Activated CD4-positive, alpha-beta T cell treated with anti-CD3 and anti-CD28 coated beads, Interleukin-2, amount 50 U/mL, for 48 hours (primary cell): Measurements from ENCODE around the gene MDFI.

Experiments used
- DNase-seq, 2 experiments: peaks; one replicate each; pipeline ENCODE4 v3.0.0-alpha.2; 2020

The MDFI gene

DNA sequence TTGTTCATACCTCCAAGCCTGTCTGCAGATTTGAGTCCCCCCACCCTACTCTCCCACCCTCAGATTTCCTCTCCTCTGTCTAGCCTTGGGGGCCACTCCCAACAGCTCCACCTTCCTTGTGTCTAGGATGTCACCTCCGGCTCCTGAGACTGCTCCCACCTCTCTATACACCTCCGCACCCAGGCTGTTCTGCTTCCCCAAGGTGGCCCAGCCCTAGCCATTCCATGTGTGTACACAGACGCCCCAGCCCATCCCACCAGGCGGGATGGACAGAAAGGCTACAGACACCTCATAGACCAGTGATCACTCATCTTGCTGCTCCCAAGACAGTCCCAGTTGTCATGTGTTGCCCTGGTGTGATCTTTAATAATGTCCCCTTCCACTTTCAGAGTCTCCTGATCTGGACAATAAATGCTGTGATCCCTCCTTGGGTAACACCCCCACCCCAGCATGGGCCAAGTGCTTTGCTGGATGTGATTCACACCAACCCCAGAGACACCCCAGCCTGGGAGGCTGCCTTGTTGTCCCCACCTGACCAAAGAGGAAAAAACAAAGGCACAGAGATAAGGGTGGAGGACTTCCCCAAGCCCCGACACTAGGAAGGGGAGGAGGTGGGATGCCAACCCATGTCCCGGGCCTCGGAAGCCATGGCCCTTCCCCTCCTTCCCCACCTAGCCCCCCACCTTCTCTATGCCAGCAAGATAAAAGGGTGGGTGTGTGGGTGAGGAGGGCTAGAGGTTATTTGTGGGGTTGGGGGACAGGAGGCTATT, 36.1 kb downstream of the MDFI start:
- no peak for DNase-seq

DNA sequence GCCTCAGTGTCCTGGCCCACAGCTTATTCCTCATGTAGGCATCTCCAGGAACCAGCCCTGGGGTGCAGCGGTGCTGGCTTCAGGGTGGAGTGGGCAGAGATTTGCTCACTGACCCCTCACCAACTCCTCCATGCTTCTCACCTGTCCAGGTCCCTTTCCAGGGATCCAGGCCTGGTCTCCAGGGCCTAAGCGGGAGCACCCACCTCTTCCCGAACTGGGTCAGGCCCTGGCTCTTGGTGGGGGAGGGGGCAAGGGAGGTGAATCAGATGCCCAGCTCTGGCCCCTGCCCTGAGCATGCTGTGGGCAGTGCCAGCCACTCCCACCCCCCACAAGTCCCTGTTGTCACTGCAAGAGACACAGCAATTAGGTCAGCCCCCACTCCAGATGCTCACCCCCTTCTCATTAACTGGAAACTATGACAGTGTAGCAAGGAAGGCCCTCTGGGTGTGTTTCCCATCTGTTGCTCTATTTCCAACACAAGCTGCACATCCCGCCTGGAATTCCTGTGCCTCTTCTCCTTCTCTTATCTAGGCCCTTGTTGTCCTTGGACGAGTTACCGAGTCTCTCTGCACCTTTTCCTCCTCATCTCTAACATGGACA, 37.0 kb downstream of the MDFI start:
- no peak for DNase-seq

DNA sequence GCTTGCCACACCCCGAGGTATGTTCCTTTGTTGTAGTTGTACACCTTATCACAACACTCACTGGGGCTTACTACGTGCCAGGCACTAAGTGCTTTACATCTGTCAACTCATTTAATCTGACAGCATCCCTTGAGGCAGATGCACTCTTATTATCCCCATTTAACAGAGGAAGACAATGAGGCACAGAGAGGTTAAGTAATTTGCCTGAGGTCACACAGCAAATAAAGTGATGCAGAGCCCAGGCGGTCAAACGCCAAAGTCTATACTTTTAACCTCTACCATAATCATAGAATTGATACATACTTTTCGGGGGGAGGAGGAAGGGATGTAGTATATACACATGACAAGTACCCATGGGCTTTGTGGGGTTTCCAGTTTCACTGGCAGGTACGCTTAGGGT, 37.7 kb downstream of the MDFI start:
- DNase-seq = no peak

DNA sequence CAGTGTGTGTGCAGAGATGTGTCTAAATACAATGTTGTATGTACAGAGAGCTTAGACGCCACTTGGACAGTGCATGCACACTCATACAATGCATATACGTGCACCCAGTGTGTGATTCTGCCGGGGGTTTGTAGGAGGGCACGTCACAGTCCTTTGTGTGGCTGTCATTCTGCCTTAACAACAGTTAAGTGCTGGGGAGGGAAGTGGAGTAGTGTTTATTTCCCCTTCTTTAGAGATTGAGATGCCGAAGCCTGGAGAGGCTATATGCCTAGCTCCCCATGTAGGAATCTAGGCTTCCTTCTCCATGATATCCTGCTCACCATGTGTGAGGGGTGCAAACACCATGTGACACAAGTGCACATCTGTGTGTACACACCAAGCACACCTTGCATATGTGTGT, 38.2 kb downstream of the MDFI start:
- DNase-seq = no peak

DNA sequence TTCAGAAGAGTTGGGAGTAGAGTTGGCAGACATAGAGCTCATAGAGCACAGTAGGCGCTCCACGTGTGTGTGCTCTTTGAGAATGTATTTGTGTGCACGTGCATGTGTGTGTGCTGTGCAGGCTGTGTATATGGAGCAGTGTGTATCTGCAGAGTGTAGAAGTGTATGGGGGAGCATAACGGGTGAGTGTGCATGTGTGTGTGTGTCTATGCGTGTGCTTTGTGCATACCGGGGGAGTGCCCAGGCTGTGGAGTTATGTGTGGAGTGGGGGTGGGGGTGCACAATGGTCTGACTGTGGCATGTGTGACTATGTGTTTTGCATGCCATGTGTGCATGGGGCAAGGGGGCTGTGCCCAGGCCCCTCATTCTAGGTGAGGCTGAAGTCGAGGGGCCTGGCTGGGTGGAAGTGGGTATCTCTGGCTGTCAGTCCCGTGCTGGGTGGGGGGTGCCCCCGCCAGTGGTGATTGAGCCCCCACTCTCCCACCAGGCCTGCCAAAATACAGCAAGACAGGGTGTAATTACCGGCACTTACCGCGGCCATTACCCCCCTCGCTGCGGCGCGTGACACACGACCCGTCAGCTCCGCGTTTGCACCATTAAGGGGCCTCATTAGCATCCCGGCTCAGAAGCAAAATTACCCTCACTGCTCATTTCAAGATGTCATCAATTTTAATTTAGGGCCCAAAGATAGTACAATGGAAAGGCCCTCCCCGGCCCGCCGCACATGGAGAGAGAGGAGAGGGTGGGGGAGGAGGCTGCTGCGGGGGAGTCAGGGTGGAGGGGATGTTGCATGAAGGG, 39.1 kb downstream of the MDFI start:
- no peak for DNase-seq

DNA sequence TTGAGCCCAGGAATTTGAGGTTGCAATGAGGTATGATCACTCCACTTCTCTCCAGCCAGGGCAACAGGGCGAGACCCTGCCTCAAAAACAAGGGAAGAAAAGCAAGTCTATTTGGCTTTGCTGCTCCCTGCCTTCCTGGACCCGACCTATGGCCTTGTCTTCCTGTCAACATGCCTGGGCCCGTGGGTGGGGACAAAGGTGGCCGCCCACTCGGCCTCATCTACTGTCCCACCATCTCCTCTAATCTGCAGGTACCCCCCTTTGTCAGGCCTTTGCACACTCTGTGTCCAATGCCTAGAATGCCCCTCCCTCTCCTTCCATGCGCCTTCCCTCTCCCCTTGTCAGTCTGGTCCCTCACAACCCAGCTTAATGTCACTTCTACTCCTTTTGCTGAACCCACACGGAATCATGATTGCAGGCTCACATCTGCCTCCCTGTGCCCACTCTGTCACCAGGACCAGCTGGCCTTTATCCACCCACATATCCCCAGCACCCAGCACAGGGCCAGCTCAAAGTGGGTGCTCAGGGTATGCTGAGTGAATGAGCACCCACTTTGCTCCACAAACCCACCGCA, 40.3 kb downstream of the MDFI start:
- no peak for DNase-seq

DNA sequence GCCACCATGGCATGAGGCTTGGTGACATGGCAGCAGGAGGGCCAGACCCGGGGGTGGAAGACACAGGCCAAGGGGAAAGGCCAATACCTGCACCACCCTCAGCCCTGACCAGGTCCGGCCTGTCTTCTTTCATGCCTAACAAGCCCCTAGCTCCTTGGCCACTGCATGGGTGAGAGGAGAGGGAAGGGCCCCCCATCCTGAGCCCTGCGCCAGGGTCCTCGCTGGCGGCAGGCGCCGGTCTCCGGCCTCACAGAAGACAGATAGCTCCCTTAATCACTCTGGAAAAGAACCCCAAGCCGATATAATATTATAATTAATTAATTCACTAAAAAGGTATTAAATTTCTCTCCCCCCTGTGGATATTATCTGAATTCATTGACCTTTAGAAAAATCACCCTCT, 41.4 kb downstream of the MDFI start:
- no peak for DNase-seq

DNA sequence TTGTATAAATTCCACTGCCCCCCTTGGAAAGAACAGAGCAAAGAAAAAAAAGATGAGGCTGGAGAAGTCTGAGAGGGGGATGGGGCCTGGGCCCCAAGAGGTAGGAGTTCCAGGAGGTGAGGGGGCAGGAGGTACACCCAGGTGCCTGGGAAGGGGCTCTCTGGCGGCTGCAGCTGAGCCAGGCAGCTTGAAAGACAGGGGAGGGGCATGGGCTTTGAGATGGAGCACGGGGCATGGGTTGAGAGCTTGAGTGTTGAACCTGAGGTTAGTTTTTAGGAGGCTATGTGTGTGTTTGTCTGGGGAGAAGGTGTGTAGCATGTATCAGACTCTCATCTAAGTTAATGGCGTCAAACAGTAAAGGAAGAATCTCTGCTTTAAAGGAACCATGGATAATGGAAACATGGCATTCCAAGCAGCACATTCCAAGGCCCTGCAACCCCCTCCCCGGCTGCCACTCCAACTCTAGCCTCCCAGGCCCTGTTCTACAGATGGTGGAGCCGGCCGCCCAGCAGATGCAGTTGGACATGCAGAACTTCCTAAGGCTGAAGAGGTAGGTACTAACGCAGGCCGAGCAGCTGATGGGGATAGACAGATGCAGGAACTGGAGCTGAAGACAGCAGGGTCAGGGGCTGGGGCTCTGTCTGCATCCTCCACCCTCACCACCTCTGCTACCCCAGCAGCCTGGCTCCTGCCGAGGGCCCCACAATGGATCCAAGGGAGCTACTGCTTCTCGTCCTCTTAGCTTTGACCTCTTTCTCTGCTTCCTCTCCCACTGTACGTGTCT, 42.1 kb downstream of the MDFI start:
- DNase-seq = no peak

DNA sequence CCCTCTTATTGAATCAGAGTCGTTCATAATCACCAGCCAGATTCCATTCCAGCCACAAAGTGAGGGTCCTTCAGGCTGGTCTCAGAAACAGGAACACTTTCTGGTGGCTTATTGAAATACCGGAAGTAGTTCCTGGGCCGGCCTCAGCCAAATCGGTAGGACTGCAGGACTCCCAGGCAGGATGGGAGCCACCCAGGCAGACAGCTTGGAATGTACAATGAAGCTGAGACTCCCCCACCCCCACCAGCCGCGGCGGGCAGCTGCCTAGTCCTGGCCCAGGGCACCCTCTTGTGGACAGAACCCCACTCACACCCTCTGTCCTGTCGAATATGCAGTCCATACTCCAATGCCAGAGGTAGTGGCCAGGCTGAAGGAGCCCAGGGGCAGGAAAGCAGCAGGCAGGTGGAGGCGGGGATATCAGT, 43.8 kb downstream of the MDFI start:
- DNase-seq = peak; percentile 82 to 85

DNA sequence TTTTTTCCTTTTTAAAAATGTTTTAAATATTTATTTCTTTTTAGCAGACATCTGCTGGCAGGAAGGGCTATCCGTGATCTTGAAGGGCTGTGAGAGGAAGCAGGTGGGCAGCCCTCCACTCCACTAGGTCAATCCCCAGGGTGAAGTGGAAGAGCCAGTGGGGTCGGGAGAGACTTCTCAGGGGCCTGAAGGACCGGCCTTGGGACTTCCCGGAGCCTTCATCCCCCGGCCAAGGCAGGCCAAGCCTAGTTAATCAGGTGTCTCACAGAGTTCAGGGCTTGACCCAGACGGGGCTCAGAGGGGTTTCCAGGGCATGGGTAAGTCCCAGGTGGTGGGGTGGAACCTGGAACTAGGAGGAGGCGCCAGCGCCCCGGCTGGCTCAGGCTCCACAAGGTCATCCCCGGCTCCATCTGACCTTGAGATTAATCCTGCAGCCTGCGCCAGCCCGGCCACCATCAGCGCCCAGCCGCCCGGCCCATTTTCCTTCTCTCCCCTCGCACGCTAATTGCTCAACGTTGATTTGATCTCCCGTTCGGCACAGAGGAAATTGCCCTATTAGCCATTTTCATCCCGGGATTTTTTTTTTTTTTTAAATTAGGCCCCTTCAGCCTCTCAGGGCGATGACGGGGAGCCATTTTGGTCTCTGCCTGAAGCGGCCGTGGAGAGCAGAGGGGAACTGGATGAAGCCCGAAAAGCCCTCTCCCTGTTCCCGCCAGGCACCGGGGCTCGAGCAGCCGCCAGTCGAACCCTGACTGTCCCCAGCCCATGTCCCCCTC, 44.4 kb downstream of the MDFI start:
- DNase-seq = peak in 1 of 2 experiments; percentile 5

DNA sequence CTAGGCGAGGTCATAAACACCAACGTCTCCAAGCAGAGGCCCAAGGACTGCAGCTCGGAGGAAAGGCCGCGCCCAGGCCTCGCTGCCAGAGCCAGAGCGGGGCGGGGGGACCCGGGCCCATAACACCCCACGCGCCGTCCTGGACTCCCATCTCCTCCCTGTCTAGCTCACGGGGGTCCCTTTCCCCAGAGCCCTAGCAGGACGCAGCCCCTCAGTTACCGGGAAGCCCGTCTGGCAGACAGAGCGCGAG, 44.9 kb downstream of the MDFI start:
- no peak for DNase-seq

DNA sequence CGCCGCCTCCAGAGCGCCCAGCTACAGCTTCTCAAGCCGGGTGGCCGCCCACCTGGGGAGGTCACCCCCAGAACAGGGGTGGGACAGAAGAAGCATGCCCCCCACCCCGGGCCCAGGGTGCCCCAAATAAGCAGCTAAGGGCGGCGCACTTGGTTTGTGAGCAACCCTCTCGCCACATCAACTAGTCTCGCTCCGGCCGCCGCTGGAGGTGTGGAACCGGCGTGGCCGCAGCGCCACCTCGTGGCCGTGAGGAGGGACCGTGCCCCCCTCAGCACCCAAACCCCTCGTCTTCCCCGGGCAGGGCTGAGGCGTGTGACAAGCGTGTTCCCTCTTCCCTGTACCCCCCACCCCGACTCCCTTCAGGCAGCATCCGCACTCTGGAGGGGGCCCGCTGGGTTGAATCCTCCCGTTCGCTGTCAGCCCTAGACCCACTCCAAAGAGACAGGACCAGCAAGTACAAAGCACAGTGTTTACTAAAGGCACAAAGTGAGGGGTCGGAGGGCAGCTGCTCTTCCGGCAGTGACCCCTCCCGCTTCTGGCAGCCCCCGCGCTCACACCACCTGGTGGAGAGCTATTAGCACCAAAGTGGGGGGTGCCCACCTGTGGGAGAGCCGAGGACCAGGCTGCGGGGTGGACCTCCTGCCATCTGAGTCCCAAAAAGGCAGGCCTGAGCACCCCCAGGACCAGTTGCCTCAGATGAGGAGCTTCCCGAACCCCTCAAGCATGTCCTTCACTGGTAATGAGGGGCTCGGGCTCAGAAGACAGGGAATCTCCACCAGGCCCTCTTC, 45.4 kb downstream of the MDFI start:
- DNase-seq = peak; percentile 79 to 84

DNA sequence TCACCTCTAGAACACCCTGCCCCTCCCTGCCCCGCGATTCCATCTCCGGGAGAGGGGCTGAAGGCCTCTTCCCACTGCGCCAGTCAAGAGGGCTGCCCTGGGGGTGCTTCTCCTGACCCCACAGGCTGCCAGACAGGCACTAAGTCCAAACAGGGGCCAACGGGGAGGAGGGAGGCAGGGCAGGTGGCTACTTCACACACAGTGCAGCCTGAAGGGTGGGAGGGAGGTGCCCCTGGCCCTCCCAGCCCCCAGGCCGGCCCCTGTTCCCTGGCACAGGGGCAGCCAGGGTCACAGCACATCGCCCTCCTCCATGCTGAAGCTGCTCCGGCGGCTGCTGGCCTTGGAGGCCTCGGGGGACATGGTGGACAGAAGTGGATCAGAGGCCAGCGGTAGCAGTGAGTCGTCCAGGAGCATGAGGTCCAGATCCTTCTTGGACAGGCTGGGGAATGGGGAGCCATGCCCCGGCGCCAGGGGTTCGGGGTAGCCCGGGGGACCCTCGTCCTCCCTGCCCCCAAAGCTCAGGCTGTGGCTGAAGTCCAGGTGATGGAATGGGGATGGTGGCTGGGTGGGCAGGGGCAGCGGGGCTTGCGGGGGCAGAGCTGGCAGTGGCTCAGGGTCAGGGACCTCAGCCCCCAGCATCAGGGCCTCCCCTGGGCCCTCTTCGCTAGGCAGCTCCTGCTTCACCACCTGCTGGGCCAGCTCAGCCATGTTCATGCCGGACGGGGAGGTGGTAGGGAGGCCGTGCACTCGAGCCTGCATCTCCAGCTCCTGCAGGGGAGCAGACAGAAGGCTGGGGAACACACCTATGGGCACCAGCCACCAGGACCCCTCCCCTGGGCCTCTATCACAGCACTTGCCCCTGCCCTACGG, 46.3 kb downstream of the MDFI start:
- no peak for DNase-seq

DNA sequence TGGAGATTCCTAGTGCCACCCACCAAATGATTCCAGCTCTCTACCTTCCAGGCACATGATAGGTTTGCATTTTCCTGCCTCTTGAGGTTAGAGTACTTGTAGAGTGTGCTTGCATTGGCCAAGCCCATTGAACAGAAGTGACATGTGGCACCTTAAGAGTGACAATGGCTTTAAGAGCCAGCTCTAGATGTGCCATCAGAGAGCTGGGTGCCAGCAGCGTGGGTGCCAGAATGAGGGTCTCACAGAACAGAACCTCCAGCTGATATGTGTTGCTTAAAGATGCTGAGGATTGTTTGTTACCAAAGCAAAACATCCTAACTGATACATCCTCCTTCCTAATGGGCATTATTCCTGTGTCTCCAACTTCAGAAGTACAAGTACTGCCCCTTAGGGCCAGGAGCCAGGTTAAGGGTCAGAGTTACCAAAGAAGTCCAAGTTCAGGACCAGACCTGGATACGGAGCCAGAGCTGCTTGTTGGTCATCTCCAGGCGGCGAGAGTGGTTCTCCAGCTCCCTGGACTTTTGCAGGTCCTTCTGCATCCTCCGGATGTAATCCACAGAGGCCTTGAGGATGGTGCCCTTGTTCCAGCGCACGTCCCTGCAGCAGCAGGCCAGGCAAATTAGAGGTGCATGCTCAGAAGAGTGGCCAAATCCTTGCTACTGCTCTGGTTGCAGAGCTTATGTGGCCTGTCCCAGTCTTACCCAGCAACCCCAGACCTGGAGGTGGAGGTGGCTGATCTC, 47.5 kb downstream of the MDFI start:
- no peak for DNase-seq

DNA sequence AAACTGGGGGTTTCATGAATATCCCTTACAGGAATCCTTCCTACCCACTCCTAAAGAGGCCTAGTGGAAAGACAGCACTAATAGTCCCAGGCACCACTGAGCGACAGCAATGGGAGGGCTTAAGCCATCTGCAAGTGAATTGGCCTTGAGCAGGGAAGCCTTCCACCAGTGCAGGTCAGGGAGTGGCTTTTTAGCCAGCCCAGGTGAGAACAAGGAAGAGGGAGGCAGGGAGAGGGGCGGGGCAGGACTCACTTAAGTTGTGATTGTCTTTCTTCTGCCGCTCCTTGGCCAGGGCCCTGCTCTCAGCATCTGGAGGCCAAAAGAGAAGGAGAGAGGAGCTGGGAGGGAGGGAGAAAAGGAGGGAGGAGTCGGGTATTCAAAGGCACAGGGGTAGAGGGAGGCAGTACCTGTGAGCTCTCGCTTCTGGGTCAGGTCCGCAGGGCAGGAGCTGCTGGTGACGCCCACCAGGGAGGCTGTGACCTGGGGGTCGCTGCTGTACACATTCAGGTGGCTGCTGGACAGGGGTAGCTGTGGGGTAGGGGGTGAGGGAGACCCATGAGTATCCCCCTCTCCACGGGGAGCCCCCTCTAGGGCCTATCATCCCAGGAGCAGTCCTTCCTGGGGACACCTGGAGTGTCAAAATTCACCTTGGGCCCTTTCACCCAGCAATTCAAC, 49.4 kb downstream of the MDFI start:
- no peak for DNase-seq

DNA sequence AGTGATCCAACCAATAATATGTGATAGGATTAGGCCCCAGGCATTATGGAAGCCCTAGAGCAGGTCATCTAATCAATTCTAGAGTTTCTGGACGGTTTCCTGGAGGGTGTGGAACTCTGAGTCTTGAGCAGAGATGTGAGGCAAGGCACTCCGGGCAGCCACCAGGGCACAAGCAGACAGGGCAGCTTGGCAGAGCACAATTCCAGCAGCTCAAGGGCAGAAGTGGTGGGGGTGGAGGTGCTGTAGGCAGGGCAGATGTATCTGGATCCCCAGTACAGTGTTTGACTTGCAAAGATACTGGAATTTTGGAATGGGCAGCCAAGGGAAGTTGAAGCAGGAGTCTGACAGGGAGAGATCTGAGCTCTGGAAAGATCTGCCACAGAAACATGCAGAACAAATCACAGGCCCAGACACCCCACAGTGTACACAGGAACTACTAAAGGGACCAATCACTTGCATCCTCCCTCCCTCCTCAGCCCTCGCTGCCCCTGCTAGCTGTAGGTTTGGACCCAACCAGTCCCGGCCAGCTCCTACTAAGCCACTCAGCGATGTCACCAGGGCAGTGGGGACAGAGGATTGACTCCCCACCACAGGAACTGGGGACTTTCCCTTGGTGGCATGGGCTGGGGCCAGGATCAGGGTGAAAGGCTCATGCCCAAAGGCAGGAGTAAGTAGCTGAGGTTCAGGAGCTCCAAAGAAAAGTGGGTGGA, 50.1 kb downstream of the MDFI start:
- no peak for DNase-seq

DNA sequence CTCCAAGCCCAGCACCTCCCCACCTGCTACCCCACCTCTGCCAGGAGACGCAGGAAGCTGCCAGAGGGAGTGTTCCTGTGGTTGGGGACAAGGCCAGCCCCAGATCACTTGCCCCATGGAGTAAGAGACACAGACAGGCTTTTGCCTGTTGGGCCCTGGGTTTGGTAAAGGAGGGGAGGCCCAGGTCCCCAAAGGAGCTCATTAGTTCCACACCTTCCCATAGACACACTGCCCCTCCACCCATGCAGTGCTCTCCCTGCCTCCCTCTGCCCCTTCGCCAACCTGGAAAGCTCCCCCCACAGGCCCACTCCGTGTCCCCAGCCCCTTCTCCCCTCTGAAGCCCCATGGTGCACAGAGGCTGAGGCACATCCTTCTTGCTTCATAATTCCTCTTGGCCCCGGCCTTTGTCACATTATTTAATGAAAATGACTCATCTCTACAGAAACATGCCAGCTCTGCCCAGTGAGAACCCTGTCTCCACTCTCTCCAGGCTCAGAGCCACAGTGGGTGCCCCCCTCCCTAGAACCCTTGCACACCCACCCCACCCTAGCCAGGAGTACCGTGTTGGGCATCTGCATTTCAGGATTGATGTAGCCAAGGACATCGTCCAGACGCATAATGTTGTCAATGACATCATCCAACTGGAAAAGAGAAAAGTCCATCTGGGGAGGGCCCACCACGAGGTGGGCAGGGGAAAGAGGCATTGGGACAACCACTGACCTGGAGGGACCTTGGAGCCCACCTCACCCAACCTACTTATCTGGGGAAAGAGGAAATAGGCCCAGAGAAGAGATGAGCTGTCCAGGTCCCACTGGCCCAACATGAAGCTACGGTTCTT, 51.1 kb downstream of the MDFI start:
- DNase-seq = no peak
